HCT116 (cell line): ENCODE results near the gene SH2D3C. TPM values are rescaled to one million over a fixed set of nuclear protein-coding genes. Genes with fewer than 3 reads are reported as not detected.

Experiments
- ATAC-seq: fragments of 200-7000 bp; cut with Tn5 transposase; 2 replicates; pipeline ENCODE4 v1.9.1; 2020; ENCODE audit warnings: mild to moderate bottlenecking, moderate library complexity
- BruUV-seq: library from RNA; stranded (reverse); fragments of 400-500 nt; replicated peaks from 2 replicates; lab custom pipeline; 2021; lab: Mats Ljungman, UMichigan
- CTCF ChIA-PET: fragments of 300-600 bp; sonication (Branson Sonifier 250); formaldehyde crosslinking; loops from one replicate; lab custom pipeline; 2021; ENCODE audit warnings: antibody characterized with exemption; lab: Charles Lee
- POLR2A ChIA-PET: fragments of 300-600, 350-600 bp; sonication (Branson Sonifier 250); formaldehyde crosslinking; loops from one replicate; lab custom pipeline; 2021; ENCODE audit warnings: antibody characterized with exemption; lab: Charles Lee
- RAD21 ChIA-PET, 2 experiments: fragments of 300-600 bp; sonication (Branson Sonifier 250); formaldehyde crosslinking; loops; one replicate each; lab custom pipeline; 2023; ENCODE audit warnings: low total read pairs in 2 of 2; ENCODE audit not compliant: uncharacterized antibody in 2 of 2, unreplicated experiment in 2 of 2, low non-redundant PET in 1 of 2; lab: Charles Lee
- DNase-seq: peaks from one replicate; pipeline ENCODE4 v3.0.0-alpha.2; 2010; ENCODE audit warnings: low read depth, low spot score
- H2AFZ ChIP-seq: fragments of 200-600 bp; shearing (Covaris generic), sonication (generic); 2 replicates; pipeline ENCODE4 v1.6.1; 2017; ENCODE audit warnings: low read depth, mixed run types, mixed read lengths, antibody characterized with exemption, low read length; ENCODE audit not compliant: poor library complexity, severe bottlenecking
- H3K27ac ChIP-seq: 2 replicates; pipeline ENCODE4 v1.5.1; 2012; ENCODE audit warnings: low read depth, low read length
- H3K27me3 ChIP-seq: fragments of 200-600 bp; sonication (generic); 2 replicates; pipeline ENCODE4 v1.6.1; 2016; ENCODE audit warnings: mixed run types, low read length, mixed read lengths; ENCODE audit not compliant: insufficient read depth
- H3K36me3 ChIP-seq, 2 experiments: fragments of 200-500 bp in 1 of 2; fragments of 200-600 bp in 1 of 2; sonication (Bioruptor generic) in 1 of 2; sonication (generic) in 1 of 2; 2 replicates each; pipeline versions ENCODE4 v1.5.1 to v1.6.1; 2014 to 2016; ENCODE audit warnings: low read length in 2 of 2, inconsistent platforms in 1 of 2, mixed read lengths in 1 of 2, mixed run types in 1 of 2; ENCODE audit not compliant: insufficient read depth in 2 of 2, control insufficient read depth in 1 of 2
- H3K4me1 ChIP-seq, 2 experiments: fragments of 200-600 bp in 1 of 2; sonication (generic) in 1 of 2; 2 replicates each; pipeline versions ENCODE4 v1.5.1 to v1.6.1; 2012 to 2017; ENCODE audit warnings: low read length in 2 of 2, inconsistent platforms in 1 of 2, mild to moderate bottlenecking in 1 of 2, mixed read lengths in 1 of 2, mixed run types in 1 of 2, moderate library complexity in 1 of 2; ENCODE audit not compliant: insufficient read depth in 2 of 2, control insufficient read depth in 1 of 2
- H3K4me2 ChIP-seq: fragments of 200-600 bp; sonication (generic); 2 replicates; pipeline ENCODE4 v1.6.1; 2017; ENCODE audit warnings: mixed run types, low read length, mixed read lengths
- H3K4me3 ChIP-seq, 2 experiments: fragments of 200-600 bp in 1 of 2; sonication (generic) in 1 of 2; replicated peaks in 1 of 2; 2 replicates each; pipeline ENCODE4 v1.5.1; 2011 to 2016; ENCODE audit warnings: low read length in 2 of 2, control low read depth in 1 of 2, low read depth in 1 of 2, mild to moderate bottlenecking in 1 of 2, mixed read lengths in 1 of 2, mixed run types in 1 of 2
- H3K79me2 ChIP-seq: fragments of 200-600 bp; sonication (generic); 2 replicates; pipeline ENCODE4 v1.6.1; 2017; ENCODE audit warnings: mild to moderate bottlenecking, mixed run types, low read length, moderate library complexity, mixed read lengths; ENCODE audit not compliant: insufficient read depth
- H3K9ac ChIP-seq: fragments of 200-600 bp; sonication (generic); 2 replicates; pipeline ENCODE4 v1.6.1; 2016; ENCODE audit warnings: low read length, mixed read lengths
- H3K9me2 ChIP-seq: fragments of 200-600 bp; sonication (generic), shearing (Covaris generic); 2 replicates; pipeline ENCODE4 v1.6.1; 2017; ENCODE audit warnings: mixed run types, mild to moderate bottlenecking, moderate library complexity; ENCODE audit not compliant: insufficient read depth
- H3K9me3 ChIP-seq, 2 experiments: fragments of 200-500 bp in 1 of 2; fragments of 200-600 bp in 1 of 2; sonication (Bioruptor generic) in 1 of 2; sonication (generic) in 1 of 2; 2 replicates each; pipeline ENCODE4 v1.6.1; 2014 to 2017; ENCODE audit warnings: low read length in 2 of 2, mixed read lengths in 2 of 2, inconsistent platforms in 1 of 2, low read depth in 1 of 2, mild to moderate bottlenecking in 1 of 2, mixed run types in 1 of 2, moderate library complexity in 1 of 2; ENCODE audit not compliant: control insufficient read depth in 1 of 2, insufficient read depth in 1 of 2
- H4K20me1 ChIP-seq: fragments of 200-600 bp; sonication (generic), shearing (Covaris generic); 2 replicates; pipeline ENCODE4 v1.6.1; 2017; ENCODE audit warnings: mixed run types, mild to moderate bottlenecking, moderate library complexity; ENCODE audit not compliant: insufficient read depth
- CEBPB ChIP-seq: IDR thresholded peaks from 2 replicates; pipeline ENCODE4 v1.6.1; 2012; ENCODE audit warnings: low read depth
- EZH2 ChIP-seq: fragments of 200-600 bp; sonication (generic); IDR thresholded peaks from 2 replicates; pipeline ENCODE4 v1.6.1; 2017; ENCODE audit warnings: antibody characterized with exemption, mixed run types
- EZH2phosphoT487 ChIP-seq: fragments of 200-600 bp; IDR thresholded peaks from 2 replicates; pipeline ENCODE4 v1.6.1; 2018; ENCODE audit warnings: antibody characterized with exemption, borderline replicate concordance
- FOSL1 ChIP-seq: IDR thresholded peaks from 2 replicates; pipeline ENCODE4 v1.6.1; 2012; ENCODE audit warnings: low read depth
- JUND ChIP-seq: IDR thresholded peaks from 2 replicates; pipeline ENCODE4 v1.6.1; 2012
- POLR2A ChIP-seq: IDR thresholded peaks from 2 replicates; pipeline ENCODE4 v1.7.0; 2011; ENCODE audit warnings: borderline replicate concordance; ENCODE audit not compliant: insufficient read depth, insufficient read length; ENCODE audit errors: extremely low read depth
- POLR2AphosphoS5 ChIP-seq: IDR thresholded peaks from 2 replicates; pipeline ENCODE4 v1.6.1; 2011; ENCODE audit warnings: mild to moderate bottlenecking, low read depth, low read length, moderate library complexity
- RAD21 ChIP-seq: IDR thresholded peaks from 2 replicates; pipeline ENCODE4 v1.6.1; 2012; ENCODE audit warnings: low read depth, mild to moderate bottlenecking
- SIN3A ChIP-seq: IDR thresholded peaks from 2 replicates; pipeline ENCODE4 v1.6.1; 2012; ENCODE audit warnings: low read depth
- TCF7L2 ChIP-seq: IDR thresholded peaks from 2 replicates; pipeline ENCODE4 v1.7.0; 2011; ENCODE audit warnings: borderline replicate concordance, inconsistent platforms; ENCODE audit not compliant: insufficient read depth, insufficient read length; ENCODE audit errors: extremely low read depth
- YY1 ChIP-seq: IDR thresholded peaks from 2 replicates; pipeline ENCODE4 v1.6.1; 2011; ENCODE audit warnings: low read length, low read depth, moderate library complexity, mild to moderate bottlenecking; ENCODE audit not compliant: insufficient replicate concordance; ENCODE audit errors: extremely low read depth
- intact Hi-C: fragments of 100-400 bp; cut with micrococcal nuclease; formaldehyde crosslinking; loops from 2 replicates; pipeline ENCODE4 v1.10.0; 2022
- total RNA-seq: library from RNA; stranded (reverse); gene quantifications from one replicate; pipeline ENCODE4 v1.2.1, GENCODE V29; 2021; ENCODE audit not compliant: unreplicated experiment
- TF ChIP-seq, protein P1 (sequence below): IDR thresholded peaks from 2 replicates; pipeline ENCODE4 v1.6.1; 2012; ENCODE audit warnings: low read depth

The SH2D3C gene
- total RNA-seq, 1 experiment from 2014 or later, result 1.3 TPM

DNA sequence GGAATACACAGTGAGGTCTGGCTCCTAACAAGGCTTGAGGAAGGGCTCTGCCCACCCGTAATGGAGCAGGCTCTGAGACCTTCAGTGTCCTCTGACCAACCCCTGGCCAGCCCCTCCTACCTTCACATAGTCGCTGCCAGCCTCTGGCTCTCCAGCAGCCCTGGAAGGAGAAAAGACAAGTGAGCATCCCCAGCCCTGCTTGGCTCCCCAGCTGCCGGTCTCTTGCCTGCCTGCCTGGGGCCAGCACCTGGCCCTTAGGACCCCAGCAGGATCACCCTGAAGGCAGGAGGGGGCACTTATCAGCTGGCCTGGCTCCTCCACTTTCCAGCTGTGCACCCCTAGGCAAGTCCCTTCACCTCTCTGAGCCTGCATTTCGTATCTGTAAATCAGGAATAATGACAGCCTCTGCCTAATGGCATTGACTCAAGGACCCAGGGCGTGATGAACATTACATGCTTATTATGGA lies 16.9 kb downstream of the SH2D3C start:
- ChIA-PET POLR2A (no interaction called here), CTCF (no interaction called here), RAD21 (no interaction called here)
- H3K79me2 ChIP-seq, result no peaks in the 10 kb centered on the region
- no peaks in the 10 kb centered on the region; the same call in 1 of the 2 replicates for H3K27me3 ChIP-seq
- TF ChIP-seq EZH2phosphoT487 (no peak), TCF7L2 (no peak), POLR2A (no peak), SIN3A (no peak), JUND (no peak), EZH2 (no peak), POLR2AphosphoS5 (no peak), CEBPB (no peak), RAD21 (no peak), YY1 (no peak), FOSL1 (no peak)
- TF ChIP-seq, protein P1, sequence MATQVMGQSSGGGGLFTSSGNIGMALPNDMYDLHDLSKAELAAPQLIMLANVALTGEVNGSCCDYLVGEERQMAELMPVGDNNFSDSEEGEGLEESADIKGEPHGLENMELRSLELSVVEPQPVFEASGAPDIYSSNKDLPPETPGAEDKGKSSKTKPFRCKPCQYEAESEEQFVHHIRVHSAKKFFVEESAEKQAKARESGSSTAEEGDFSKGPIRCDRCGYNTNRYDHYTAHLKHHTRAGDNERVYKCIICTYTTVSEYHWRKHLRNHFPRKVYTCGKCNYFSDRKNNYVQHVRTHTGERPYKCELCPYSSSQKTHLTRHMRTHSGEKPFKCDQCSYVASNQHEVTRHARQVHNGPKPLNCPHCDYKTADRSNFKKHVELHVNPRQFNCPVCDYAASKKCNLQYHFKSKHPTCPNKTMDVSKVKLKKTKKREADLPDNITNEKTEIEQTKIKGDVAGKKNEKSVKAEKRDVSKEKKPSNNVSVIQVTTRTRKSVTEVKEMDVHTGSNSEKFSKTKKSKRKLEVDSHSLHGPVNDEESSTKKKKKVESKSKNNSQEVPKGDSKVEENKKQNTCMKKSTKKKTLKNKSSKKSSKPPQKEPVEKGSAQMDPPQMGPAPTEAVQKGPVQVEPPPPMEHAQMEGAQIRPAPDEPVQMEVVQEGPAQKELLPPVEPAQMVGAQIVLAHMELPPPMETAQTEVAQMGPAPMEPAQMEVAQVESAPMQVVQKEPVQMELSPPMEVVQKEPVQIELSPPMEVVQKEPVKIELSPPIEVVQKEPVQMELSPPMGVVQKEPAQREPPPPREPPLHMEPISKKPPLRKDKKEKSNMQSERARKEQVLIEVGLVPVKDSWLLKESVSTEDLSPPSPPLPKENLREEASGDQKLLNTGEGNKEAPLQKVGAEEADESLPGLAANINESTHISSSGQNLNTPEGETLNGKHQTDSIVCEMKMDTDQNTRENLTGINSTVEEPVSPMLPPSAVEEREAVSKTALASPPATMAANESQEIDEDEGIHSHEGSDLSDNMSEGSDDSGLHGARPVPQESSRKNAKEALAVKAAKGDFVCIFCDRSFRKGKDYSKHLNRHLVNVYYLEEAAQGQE, result no peak
- no peak overlapping the region for H3K4me3 ChIP-seq
- H3K4me1 ChIP-seq, result no peaks in the 10 kb centered on the region
- H4K20me1 ChIP-seq, result no peaks in the 10 kb centered on the region
- intact Hi-C loops, result no loop called here
- no TSS peak for BruUV-seq
- DNase-seq, result no peak
- no peaks in the 10 kb centered on the region for H3K9me3 ChIP-seq
- H3K27ac ChIP-seq, result no peak overlapping the region
- H3K9me2 ChIP-seq, result no peaks in the 10 kb centered on the region
- H3K4me2 ChIP-seq, result no peak overlapping the region
- ATAC-seq, result no peak
- H2AFZ ChIP-seq, result no peak overlapping the region
- no peaks in the 10 kb centered on the region for H3K36me3 ChIP-seq
- H3K9ac ChIP-seq, result no peak overlapping the region
